B cell (primary cell): ENCODE measurements around the gene SHB.

Source experiments
- CTCF ChIP-seq: fragments of 200-600 bp; IDR thresholded peaks from one replicate; pipeline ENCODE4 v1.8.0; 2022; ENCODE audit warnings: antibody characterized with exemption, mild to moderate bottlenecking
- EZH2 ChIP-seq: IDR thresholded peaks from 2 replicates; pipeline ENCODE4 v1.6.1; 2012; ENCODE audit warnings: borderline replicate concordance, low read depth, mild to moderate bottlenecking, moderate library complexity, low read length; ENCODE audit not compliant: insufficient read depth, poor library complexity, severe bottlenecking

- TF ChIP-seq CTCF (no peak), EZH2 (no peak)
Measured at GRCh38 chr9:38059233-38059936, 9.6 kb downstream of the SHB start.
